Measurements from ENCODE around the gene CALHM5.
A peak's percentile ranks its signal among the peaks of the same experiment; 100 is the strongest.
"Not testable (repeated sequence)": the region's sequence is repeated elsewhere in the genome, so short reads cannot be mapped to it uniquely, and the experiment has no call there.

Gene CALHM5

GRCh38 chr6:116511424-116512110 is at the start of gene CALHM5:
Gene CALHM5 (plus strand): TSS chr6:116511639. CDS start chr6:116511697, 58 bp downstream.
- DNase-seq (ENCODE audit: low read depth in 4 of 4, low spot score in 1 of 4): no peak

DNA sequence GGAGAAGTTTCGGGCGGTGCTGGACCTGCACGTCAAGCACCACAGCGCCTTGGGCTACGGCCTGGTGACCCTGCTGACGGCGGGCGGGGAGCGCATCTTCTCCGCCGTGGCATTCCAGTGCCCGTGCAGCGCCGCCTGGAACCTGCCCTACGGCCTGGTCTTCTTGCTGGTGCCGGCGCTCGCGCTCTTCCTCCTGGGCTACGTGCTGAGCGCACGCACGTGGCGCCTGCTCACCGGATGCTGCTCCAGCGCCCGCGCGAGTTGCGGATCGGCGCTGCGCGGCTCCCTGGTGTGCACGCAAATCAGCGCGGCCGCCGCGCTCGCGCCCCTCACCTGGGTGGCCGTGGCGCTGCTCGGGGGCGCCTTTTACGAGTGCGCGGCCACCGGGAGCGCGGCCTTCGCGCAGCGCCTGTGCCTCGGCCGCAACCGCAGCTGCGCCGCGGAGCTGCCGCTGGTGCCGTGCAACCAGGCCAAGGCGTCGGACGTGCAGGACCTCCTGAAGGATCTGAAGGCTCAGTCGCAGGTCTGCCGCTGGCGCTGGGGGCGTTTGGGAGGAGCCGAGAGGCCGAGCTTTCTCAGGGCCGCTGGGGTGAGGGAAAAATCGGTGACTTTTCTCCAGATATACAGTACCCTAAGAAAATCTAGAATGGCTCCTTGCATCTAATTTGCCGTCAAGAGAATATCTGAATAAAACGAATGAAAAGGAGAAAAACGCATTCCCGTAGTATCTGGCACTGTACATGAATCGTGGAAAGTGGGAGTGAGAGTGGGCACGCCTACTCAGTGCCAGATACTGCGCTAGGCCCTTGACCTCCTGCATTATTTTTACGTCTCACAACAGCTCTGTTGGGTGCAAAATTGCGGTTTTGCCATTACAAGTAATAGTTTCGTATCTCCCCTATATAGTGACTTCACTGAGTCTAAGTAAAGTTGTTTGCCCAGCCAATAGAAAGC is 49.2 kb upstream of the CALHM5 start:
- peak in 3 of 4 experiments; percentile 9 to 29 (median 29) for DNase-seq (ENCODE audit: low read depth in 4 of 4, low spot score in 1 of 4)

DNA sequence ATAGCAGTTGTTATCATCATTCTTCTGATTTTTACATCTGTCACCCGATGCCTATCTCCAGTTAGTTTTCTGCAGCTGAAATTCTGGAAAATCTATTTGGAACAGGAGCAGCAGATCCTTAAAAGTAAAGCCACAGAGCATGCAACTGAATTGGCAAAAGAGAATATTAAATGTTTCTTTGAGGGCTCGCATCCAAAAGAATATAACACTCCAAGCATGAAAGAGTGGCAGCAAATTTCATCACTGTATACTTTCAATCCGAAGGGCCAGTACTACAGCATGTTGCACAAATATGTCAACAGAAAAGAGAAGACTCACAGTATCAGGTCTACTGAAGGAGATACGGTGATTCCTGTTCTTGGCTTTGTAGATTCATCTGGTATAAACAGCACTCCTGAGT is 48.1 kb upstream of the CALHM5 start:
- no peak for DNase-seq (ENCODE audit: low read depth in 4 of 4, low spot score in 1 of 4)

GRCh38 chr6:116465246-116465645 is 46.2 kb upstream of the CALHM5 start:
- no peak for DNase-seq (ENCODE audit: low read depth in 4 of 4, low spot score in 1 of 4)

GRCh38 chr6:116467096-116467495 is 44.3 kb upstream of the CALHM5 start:
- DNase-seq (ENCODE audit: low read depth in 4 of 4, low spot score in 1 of 4): no peak

DNA sequence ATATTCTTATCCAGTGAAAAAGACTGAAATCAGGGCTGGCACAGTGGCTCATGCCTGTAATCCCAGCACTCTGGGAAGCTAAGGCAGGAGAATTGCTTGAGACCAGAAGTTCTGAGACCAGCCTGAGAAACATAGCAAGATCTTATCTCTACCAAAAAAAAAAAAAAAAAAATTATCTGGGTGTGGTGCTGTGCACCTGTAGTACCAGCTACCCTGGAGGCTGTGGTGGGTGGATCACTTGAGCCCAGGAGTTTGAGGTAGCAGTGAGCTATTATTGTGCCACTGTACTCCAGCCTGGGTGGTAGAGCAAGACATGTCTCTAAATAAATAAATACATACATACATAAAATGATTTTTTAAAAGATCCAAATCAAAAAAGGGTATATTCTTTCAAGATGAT is 43.9 kb upstream of the CALHM5 start:
- DNase-seq (ENCODE audit: low read depth in 4 of 4, low spot score in 1 of 4): no peak

GRCh38 chr6:116468293-116468692 is 43.1 kb upstream of the CALHM5 start:
- no peak for DNase-seq (ENCODE audit: low read depth in 4 of 4, low spot score in 1 of 4)

- DNase-seq (ENCODE audit: low read depth in 4 of 4, low spot score in 1 of 4): no peak
These were observed 39.9 kb upstream of the CALHM5 start for GRCh38 chr6:116471531-116471930.

DNA sequence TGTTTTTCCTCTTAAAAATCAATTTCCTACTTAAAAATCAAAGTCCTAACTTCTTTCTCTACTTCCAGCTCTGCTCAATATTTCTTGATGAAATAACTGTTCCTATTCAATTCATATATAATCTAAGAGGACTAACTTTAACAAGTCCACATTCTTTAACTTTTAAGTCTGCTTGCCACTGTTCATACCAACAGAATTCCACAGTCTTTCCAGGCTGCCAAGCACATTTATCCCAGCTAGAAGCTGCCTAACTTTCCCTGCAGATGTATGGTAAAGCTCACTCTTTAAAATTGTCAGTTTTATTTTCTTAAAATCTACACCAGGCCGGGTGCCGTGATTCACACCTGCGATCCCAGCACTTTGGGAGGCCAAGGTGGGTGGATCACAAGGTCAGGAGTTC is 38.7 kb upstream of the CALHM5 start:
- no peak for DNase-seq (ENCODE audit: low read depth in 4 of 4, low spot score in 1 of 4)

DNA sequence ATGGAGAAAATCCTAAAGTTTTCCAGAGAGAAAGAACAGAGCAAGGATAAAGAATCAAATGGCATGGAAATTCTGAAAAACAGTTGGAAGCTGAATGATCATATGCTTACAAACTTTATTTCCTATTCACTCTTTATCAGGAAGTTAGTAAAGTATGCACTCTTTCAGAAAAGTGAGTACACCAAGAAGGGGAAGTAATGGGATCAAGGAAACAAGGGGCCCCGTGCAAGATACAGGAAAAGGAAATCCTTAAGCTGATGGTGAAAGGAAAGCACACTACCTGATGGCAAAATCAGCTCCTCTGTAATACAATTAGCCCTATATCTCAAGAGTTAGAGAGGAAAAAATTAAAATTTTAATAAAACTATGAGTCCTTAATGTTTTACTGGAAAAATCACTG is 36.3 kb upstream of the CALHM5 start:
- no peak for DNase-seq (ENCODE audit: low read depth in 4 of 4, low spot score in 1 of 4)

DNA sequence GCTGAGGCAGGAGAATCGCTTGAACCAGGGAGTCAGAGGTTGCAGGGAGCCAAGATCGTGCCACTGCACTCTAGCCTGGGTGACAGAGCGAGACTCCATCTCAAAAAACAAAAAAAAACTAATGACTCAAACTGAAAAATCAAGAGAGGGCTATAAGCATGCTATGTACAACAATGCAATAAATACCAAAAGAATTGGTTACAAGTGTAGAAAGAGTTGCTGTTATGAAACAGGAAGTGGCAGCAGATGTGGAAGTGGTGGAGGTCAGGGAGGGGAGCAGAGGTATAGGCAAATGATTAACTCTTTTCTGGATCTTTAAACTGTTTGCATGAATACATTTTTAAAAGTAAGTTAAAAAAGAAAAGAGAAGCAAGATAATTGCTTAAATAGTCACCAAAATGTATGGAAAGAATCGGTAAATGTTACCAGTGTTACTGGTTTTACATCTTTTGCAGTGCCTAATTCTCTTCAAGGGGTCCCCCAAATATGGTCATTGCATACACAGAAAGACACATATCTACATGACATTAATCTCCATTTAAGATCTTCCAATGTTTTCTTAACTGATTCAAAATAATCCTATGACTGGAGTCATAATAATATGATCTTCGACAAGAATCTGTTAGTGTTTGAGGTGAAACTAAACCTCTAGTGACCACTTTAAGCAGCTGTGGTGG is 35.3 kb upstream of the CALHM5 start:
- no peak for DNase-seq (ENCODE audit: low read depth in 4 of 4, low spot score in 1 of 4)

- DNase-seq (ENCODE audit: low read depth in 4 of 4, low spot score in 1 of 4): no peak
These were observed 28.7 kb upstream of the CALHM5 start for GRCh38 chr6:116482780-116483179.

- DNase-seq (ENCODE audit: low read depth in 4 of 4, low spot score in 1 of 4): no peak
These were observed 27.8 kb upstream of the CALHM5 start for GRCh38 chr6:116483616-116484015.

DNA sequence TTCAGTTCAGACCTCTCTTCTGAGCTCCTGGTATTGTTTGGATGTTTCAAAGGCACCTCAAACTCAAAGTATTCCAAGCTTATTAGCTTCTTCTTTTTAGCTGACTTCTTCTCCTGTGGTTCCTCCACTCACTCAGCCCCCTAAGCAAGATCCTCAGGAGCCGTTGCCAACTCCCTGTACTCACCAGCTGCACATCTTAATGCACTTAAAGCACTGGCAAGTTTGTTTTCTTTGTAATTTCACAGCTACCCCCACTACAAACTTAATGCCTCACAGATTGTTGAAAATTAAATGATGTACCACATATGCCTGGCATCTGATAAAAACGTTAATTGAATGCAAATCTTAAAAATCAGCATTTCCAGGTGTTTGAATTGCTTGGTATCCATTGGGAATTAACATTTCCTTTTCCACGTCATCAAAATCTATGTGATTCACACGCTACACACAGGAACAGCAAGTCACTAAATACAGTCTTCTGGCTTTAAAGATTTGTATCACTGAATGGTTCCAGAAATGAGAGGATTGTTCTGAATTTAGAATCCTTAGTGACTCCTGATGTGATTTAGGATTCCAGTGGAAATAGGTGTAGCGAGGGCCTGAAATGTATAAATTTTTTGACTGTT is 25.8 kb upstream of the CALHM5 start:
- DNase-seq (ENCODE audit: low read depth in 4 of 4, low spot score in 1 of 4): no peak

DNA sequence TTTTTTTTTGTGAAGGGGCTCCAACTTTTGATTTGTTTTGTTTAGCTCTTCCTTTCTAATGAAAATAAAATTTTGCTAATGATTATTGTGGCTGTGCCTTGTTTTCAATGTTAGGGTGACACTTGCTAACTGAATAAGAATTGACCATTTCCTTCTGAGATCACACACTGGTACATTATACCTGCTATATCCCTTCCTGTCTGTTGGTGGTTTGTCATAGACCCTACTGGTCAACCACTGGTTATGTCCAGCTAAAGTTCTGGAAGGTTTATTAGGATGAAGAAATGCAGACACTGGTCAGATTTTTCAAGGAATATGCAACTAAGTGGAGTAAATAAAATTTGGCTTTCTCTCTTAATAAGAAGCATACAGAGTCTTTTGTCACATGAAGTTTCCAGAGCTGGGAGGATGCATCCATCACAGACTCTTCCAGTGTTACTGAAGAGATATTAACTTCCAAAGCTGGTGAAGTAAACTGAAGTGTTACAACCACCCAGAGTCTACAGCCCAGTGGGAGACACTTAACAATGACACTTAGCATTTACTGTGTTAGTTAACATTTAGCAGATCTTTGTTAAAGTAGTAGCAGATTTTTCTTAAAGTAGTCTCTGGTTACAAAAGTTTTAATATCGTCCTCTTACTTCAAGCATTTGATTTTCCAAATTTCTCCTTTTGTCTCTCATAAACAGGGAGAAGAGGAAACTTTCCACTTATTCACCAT is 19.7 kb upstream of the CALHM5 start:
- no peak for DNase-seq (ENCODE audit: low read depth in 4 of 4, low spot score in 1 of 4)

DNA sequence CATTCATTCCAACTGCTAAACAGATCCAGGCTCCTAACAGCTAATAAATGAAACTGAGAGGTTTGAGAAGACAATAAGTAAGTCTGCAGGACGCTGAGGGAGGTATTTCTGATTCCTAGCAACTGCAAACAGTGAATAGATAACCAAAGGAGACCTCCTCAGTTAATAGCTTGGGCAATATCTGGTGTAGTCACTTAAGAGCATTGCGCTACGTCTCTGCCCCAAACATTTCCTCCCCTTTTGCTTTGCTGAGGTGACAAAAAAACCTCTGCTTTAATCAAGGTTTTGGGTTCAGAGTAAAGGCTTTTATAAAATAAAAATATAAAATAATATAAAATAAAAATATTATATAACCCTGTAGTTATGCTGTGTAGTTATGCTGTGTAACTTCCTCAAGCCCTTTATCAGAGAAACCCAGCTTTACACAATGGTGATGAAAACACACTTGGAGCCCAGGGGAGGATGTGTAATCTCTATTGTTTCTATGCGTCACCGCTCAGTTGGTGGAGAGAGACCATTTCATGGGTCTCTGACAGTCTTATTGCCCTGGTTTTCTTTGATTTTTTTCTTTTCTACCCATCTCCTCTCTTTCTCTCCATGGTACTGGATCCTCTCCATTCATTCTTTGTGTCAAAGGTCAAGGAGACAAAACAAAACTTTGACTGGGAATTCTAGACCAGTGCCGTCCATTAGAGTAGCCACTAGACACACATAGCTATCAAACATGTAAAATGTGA is 18.9 kb upstream of the CALHM5 start:
- no peak for DNase-seq (ENCODE audit: low read depth in 4 of 4, low spot score in 1 of 4)

- not testable (repeated sequence) for DNase-seq (ENCODE audit: low read depth in 4 of 4, low spot score in 1 of 4)
These were observed 16.3 kb upstream of the CALHM5 start for GRCh38 chr6:116495161-116495560.

DNA sequence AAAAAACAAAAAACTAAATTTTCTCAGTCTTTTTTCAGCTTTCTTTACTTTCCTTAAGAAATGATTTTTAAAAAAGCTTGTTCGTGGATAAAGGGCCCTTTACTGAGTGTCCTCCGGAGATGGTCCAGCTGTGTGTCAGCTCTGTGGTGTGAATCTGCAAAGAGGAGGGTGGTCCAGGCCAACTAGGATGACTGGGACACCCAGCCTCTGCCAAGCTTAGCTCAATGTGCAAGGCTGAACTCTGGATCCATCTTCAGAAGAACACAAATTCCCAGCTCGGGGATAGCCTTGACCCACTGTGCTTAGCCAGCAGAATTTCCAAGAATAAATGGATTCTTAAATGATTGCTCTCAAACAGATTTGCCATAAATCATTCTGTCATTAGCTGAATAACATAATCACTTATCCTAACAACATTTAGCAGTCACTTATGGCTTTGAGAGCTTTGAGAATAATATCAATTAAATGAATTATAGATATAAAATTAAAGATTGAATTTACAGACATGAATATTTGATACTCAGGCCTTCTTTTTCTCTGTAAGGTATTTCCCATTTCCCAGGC is 14.2 kb upstream of the CALHM5 start:
- DNase-seq (ENCODE audit: low read depth in 4 of 4, low spot score in 1 of 4): no peak

- no peak for DNase-seq (ENCODE audit: low read depth in 4 of 4, low spot score in 1 of 4)
These were observed 10.4 kb upstream of the CALHM5 start for GRCh38 chr6:116500969-116501433.
